Pancreas (tissue), 10 donors: ENCODE measurements around the gene SRSF5. TPM values are rescaled to one million over a fixed set of nuclear protein-coding genes. Genes with fewer than 3 reads are reported as not detected.

Source experiments
- ATAC-seq, 4 donors: fragments of 200-7000 bp; cut with Tn5 transposase; one replicate each; pipeline versions ENCODE4 v1.8.0 to v1.9.1; 2020; ENCODE audit warnings: mild to moderate bottlenecking in 4 of 4, moderate library complexity in 4 of 4
- DNase-seq, 6 donors: peaks; one replicate each; pipeline ENCODE4 v3.0.0-alpha.2; 2020
- FAIRE-seq: peaks from 2 replicates; lab custom pipeline; 2012; peaks lifted over from hg19 to GRCh38; lab: Jason Lieb, UNC
- H3K27ac ChIP-seq, 4 donors: fragments of 200-600 bp; sonication (generic); 1 replicate in 3 of 4; 2 replicates in 1 of 4; pipeline versions ENCODE4 v1.5.0 to v1.8.0; 2020
- H3K27me3 ChIP-seq, 4 donors: fragments of 200-600 bp; one replicate each; pipeline ENCODE4 v1.8.0; 2021
- H3K36me3 ChIP-seq, 3 donors: fragments of 200-600 bp; sonication (generic) in 1 of 3; one replicate each; pipeline versions ENCODE4 v1.5.0 to v1.8.0; 2020 to 2021
- H3K4me1 ChIP-seq, 3 donors: fragments of 200-600 bp; one replicate each; pipeline ENCODE4 v1.8.0; 2021
- H3K4me3 ChIP-seq, 4 donors: fragments of 200-600 bp; sonication (generic) in 2 of 4; one replicate each; pipeline versions ENCODE4 v1.5.0 to v1.8.0; 2020 to 2021
- H3K9me3 ChIP-seq, 4 donors: fragments of 200-600 bp; one replicate each; pipeline ENCODE4 v1.8.0; 2021
- CTCF ChIP-seq, 4 donors: fragments of 200-600 bp; sonication (generic) in 3 of 4; IDR thresholded peaks; one replicate each; pipeline versions ENCODE4 v1.5.0 to v1.8.0; 2021; ENCODE audit warnings: antibody characterized with exemption in 4 of 4
- WGBS, 2 donors: extraction: QIAGEN DNeasy Blood & Tissue Kit; methylation state at CpG; one replicate each; pipeline ENCODE4 v1.1.7; 2013; 5-methylcytosine and 5-hydroxymethylcytosine counted together
- intact Hi-C, 3 donors: fragments of 100-400 bp; cut with DNase I; formaldehyde crosslinking; loops; one replicate each; pipeline versions ENCODE4 v1.11.1 to v1.14.2; 2022
- polyA plus RNA-seq, 2 donors: library from polyadenylated mRNA; stranded (reverse); fragments of 200-250 nt; gene quantifications; one replicate each; pipeline ENCODE4 v1.2.3, GENCODE V29; 2013
- total RNA-seq, 6 donors: library from RNA; stranded (reverse); fragmentation: NEBNext Ultra II Directional in 4 of 6; extraction: Animal tissue kit (Norgen Biotek cat#: 25700) in 4 of 6; gene quantifications; one replicate each; pipeline versions ENCODE4 v1.2.1 to v1.2.4, GENCODE V29; 2021 to 2023
- donor health status: healthy with polysubstance abuse.
- donor health status: DM: no; HTN: no; CAD: no; lungs with moderate emphysema.
- donor health status: DM: no; HTN: no; CAD: no.
- donor health status: control.
- donor health status: control.
- donor health status: Bipolar disorder and iron deficiency.
- donor health status: DM: yes; HTN: yes; CAD: no.
- donor health status: DM: no; HTN: no; CAD: no.
- donor health status: DM: no; HTN: no; CAD: no.
- donor health status: DM: yes; HTN: yes; CAD: no.

The SRSF5 gene
- total and polyA plus RNA-seq, 8 donors, result 78.0 to 314 (median 135) TPM

- no peak overlapping the region for H3K27ac ChIP-seq
- H3K4me3 ChIP-seq, result no peak overlapping the region
- ATAC-seq (no peak), FAIRE-seq (no peak), DNase-seq (no peak)
- 91 to 94% methylated on average over 11 of the region's 11 CpGs for WGBS, 2 donors
- no peaks in the 10 kb centered on the region for H3K9me3 ChIP-seq
- no peak for TF ChIP-seq CTCF (IDR thresholded peaks at IDR 0.05)
- intact Hi-C loops, result no loop called here
- H3K27me3 ChIP-seq, result no peaks in the 10 kb centered on the region
- peaks cover 13 to 32% (median 24%) of the 10 kb centered on the region in 3 donors for H3K4me1 ChIP-seq
- peaks cover 8 to 57% (median 56%) of the 10 kb centered on the region in 3 donors for H3K36me3 ChIP-seq
Measured at GRCh38 chr14:69772082-69773017, 5.4 kb downstream of the SRSF5 start.

GRCh38 chr14:69773571-69774276, 6.8 kb downstream of the SRSF5 start:
- Histone ChIP-seq H3K4me1 (peaks cover 11 to 26% (median 20%) of the 10 kb centered on the region in 3 donors), H3K36me3 (peaks cover 8 to 63% (median 57%) of the 10 kb centered on the region in 3 donors), H3K4me3 (no peak overlapping the region), H3K9me3 (no peaks in the 10 kb centered on the region), H3K27me3 (no peaks in the 10 kb centered on the region), H3K27ac (no peak overlapping the region)
- 97% methylated on average over 7 of the region's 7 CpGs for WGBS, 2 donors
- DNase-seq (no peak), ATAC-seq (peak in 1 of 4 donors; percentile 5), FAIRE-seq (no peak)
- intact Hi-C loops, result no loop called here
- TF ChIP-seq CTCF (IDR thresholded peaks at IDR 0.05), result no peak

- no peaks in the 10 kb centered on the region for H3K27me3 ChIP-seq
- no peak for ATAC-seq
- no peak for TF ChIP-seq CTCF (IDR thresholded peaks at IDR 0.05)
- H3K27ac ChIP-seq, result no peak overlapping the region
- intact Hi-C loops, result no loop called here
- H3K4me1 ChIP-seq, result peaks cover 3 to 14% (median 8%) of the 10 kb centered on the region in 3 donors
- FAIRE-seq, result no peak
- WGBS, 2 donors, result 69 to 82% methylated on average over 3 of the region's 3 CpGs
- peaks cover 5 to 52% (median 51%) of the 10 kb centered on the region in 3 donors for H3K36me3 ChIP-seq
- no peak for DNase-seq
- no peaks in the 10 kb centered on the region for H3K9me3 ChIP-seq
- H3K4me3 ChIP-seq, result no peak overlapping the region
Measured at GRCh38 chr14:69775012-69775411, 8.1 kb downstream of the SRSF5 start.

- intact Hi-C loops, result no loop called here
- no peak for DNase-seq
- 80 to 88% methylated on average over 4 of the region's 4 CpGs for WGBS, 2 donors
- H3K27ac ChIP-seq, result no peak overlapping the region
- peaks cover 5 to 36% (median 32%) of the 10 kb centered on the region in 3 donors for H3K36me3 ChIP-seq
- no peaks in the 10 kb centered on the region for H3K9me3 ChIP-seq
- no peak for FAIRE-seq
- H3K27me3 ChIP-seq, result no peaks in the 10 kb centered on the region
- no peak for ATAC-seq
- no peaks in the 10 kb centered on the region for H3K4me1 ChIP-seq
- TF ChIP-seq CTCF (IDR thresholded peaks at IDR 0.05), result no peak
- no peak overlapping the region for H3K4me3 ChIP-seq
Measured at GRCh38 chr14:69776875-69777453, 10.0 kb downstream of the SRSF5 start.
